HL-60/S4 treated with retinoic acid at 250 ng/mL for 4 days and 3 days (cell line): Measurements from ENCODE around the gene LPAR1.
"Not testable (repeated sequence)": the region's sequence is repeated elsewhere in the genome, so short reads cannot be mapped to it uniquely, and the experiment has no call there.

Experiments
- in situ Hi-C: fragments of 300-500 bp; cut with MboI; formaldehyde crosslinking; loops from 2 replicates; pipeline ENCODE4 v1.7.0; 2022; ENCODE audit warnings: low sequenced_read_pairs

LPAR1 gene

GRCh38 chr9:110886832-110887231, 151.4 kb downstream of the LPAR1 start:
- in situ Hi-C loops = no loop called here

- in situ Hi-C loops = no loop called here
Measured at GRCh38 chr9:110880189-110880588, 158.1 kb downstream of the LPAR1 start.

GRCh38 chr9:110877374-110877773, 160.9 kb downstream of the LPAR1 start:
- in situ Hi-C loops = no loop called here

GRCh38 chr9:110876929-110877328, 161.3 kb downstream of the LPAR1 start:
- in situ Hi-C loops = no loop called here

- in situ Hi-C loops = no loop called here
Measured at GRCh38 chr9:110874963-110875674, 163.2 kb downstream of the LPAR1 start.

- in situ Hi-C loops = no loop called here
Measured at GRCh38 chr9:110872920-110873319, 165.3 kb downstream of the LPAR1 start.

- in situ Hi-C loops = no loop called here
Measured at GRCh38 chr9:110871736-110872135, 166.5 kb downstream of the LPAR1 start.

GRCh38 chr9:110869931-110870330, 168.3 kb downstream of the LPAR1 start:
- in situ Hi-C loops = no loop called here

GRCh38 chr9:110864011-110864410, 174.3 kb downstream of the LPAR1 start:
- in situ Hi-C loops = no loop called here

- in situ Hi-C loops = not testable (repeated sequence)
Measured at GRCh38 chr9:110861370-110862110, 176.7 kb downstream of the LPAR1 start.

- in situ Hi-C loops = no loop called here
Measured at GRCh38 chr9:110856772-110857171, 181.5 kb downstream of the LPAR1 start.

- in situ Hi-C loops = no loop called here
Measured at GRCh38 chr9:110850401-110851135, 187.7 kb downstream of the LPAR1 start.

GRCh38 chr9:110847671-110848070, 190.6 kb downstream of the LPAR1 start:
- in situ Hi-C loops = no loop called here

- in situ Hi-C loops = no loop called here
Measured at GRCh38 chr9:110846215-110846614, 192.1 kb downstream of the LPAR1 start.

- in situ Hi-C loops = no loop called here
Measured at GRCh38 chr9:110844121-110844520, 194.1 kb downstream of the LPAR1 start.

GRCh38 chr9:110842986-110843385, 195.3 kb downstream of the LPAR1 start:
- in situ Hi-C loops = no loop called here

GRCh38 chr9:110842169-110842568, 196.1 kb downstream of the LPAR1 start:
- in situ Hi-C loops = no loop called here

- in situ Hi-C loops = no loop called here
Measured at GRCh38 chr9:110837401-110838005, 200.8 kb downstream of the LPAR1 start.

GRCh38 chr9:110835859-110836271, 202.4 kb downstream of the LPAR1 start:
- in situ Hi-C loops = no loop called here

GRCh38 chr9:110835404-110835803, 202.9 kb downstream of the LPAR1 start:
- in situ Hi-C loops = no loop called here

- in situ Hi-C loops = no loop called here
Measured at GRCh38 chr9:110832926-110833325, 205.3 kb downstream of the LPAR1 start.
